Measurements from ENCODE around the gene RBL1. TPM values are rescaled to one million over a fixed set of nuclear protein-coding genes. Genes with fewer than 3 reads are reported as not detected.

RBL1 gene
- total RNA-seq, 3 donors from 2014 or later, result 5.8 to 7.6 (median 6.6) TPM

DNA sequence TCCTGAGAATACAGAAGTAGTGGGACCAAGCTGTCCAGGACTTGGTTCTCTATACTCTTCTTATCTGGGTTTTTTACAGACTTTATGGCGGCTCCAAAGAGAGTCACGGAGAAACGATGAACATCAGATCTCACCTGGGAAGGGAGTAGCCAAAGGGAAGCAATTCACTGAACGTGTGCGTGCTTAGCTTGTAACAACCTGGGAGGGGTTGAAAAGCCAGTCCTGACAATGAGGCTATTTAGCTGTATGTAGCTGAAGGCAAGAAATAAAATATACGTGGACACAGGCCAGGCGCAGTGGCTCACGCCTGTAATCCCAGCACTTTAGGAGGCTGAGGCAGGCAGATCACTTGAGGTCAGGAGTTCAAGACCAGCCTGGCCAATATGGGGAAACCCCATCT, 18.2 kb upstream of the RBL1 start:
- Histone ChIP-seq H3K4me3 (no peak overlapping the region), H3K9me3 (no peaks in the 10 kb centered on the region), H3K4me1 (ENCODE audit: low read depth) (no peaks in the 10 kb centered on the region), H3K36me3 (ENCODE audit: low read depth) (no peaks in the 10 kb centered on the region)
- peak in 2 of 3 donors; percentile 36 to 57 for DNase-seq
- intact Hi-C loops (cut with DNase I, micrococcal nuclease), result no loop called here
- TF ChIP-seq, protein P1, sequence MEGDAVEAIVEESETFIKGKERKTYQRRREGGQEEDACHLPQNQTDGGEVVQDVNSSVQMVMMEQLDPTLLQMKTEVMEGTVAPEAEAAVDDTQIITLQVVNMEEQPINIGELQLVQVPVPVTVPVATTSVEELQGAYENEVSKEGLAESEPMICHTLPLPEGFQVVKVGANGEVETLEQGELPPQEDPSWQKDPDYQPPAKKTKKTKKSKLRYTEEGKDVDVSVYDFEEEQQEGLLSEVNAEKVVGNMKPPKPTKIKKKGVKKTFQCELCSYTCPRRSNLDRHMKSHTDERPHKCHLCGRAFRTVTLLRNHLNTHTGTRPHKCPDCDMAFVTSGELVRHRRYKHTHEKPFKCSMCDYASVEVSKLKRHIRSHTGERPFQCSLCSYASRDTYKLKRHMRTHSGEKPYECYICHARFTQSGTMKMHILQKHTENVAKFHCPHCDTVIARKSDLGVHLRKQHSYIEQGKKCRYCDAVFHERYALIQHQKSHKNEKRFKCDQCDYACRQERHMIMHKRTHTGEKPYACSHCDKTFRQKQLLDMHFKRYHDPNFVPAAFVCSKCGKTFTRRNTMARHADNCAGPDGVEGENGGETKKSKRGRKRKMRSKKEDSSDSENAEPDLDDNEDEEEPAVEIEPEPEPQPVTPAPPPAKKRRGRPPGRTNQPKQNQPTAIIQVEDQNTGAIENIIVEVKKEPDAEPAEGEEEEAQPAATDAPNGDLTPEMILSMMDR (IDR thresholded peaks at IDR 0.05), result no peak
- ATAC-seq, result peak; percentile 93

DNA sequence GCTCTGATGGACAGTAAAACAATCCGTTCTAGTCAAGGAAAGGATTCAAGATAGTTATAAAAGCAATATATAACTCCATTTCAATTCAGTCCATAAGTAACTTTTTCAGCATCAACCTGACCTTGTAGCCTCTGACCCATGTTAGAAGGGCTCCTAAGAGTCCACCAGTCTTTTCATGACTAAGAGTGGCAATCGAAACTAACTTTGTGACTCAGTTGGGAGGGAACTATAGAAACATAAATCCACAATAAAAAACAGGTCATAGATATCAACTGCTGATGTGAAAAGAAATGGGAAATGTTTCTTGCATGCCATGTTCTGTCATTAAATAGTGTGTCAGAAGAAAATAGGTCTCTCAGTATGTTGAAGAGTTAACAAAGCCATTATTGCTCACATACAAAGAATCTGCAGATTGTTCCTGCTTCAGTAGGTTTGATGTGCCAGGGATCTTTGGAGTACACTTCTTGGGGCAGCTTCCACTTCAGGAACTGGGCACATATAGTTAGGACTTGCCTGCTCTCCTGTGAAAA, 16.2 kb upstream of the RBL1 start:
- intact Hi-C loops (cut with DNase I, micrococcal nuclease), result no loop called here
- H3K36me3 ChIP-seq (ENCODE audit: low read depth), result no peaks in the 10 kb centered on the region
- ATAC-seq (peak; percentile 54), DNase-seq (no peak)
- TF ChIP-seq, protein P1 (IDR thresholded peaks at IDR 0.05), result no peak
- H3K9me3 ChIP-seq, result no peaks in the 10 kb centered on the region
- H3K4me1 ChIP-seq (ENCODE audit: low read depth), result no peaks in the 10 kb centered on the region
- H3K4me3 ChIP-seq, result no peak overlapping the region

DNA sequence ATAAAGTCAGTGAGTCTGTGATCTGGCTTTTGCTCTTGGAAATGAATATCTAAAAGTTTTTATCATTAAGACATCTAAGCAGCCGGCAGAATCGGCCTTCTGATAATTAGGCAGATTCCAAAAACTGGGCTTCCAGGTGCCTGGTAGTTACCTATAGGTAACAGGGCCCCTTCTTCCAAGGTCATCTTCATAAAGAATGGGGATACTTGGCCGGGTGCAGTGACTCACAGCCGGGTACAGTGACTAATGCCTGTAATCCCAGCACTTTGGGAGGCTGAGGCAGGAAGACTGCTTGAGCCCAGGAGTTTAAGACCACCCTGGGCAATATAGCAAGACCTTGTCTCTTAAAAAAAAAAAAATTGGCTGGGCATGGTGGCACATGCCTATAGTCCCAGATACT, 12.9 kb upstream of the RBL1 start:
- Histone ChIP-seq H3K4me3 (no peak overlapping the region), H3K4me1 (ENCODE audit: low read depth) (no peaks in the 10 kb centered on the region), H3K9me3 (no peaks in the 10 kb centered on the region), H3K36me3 (ENCODE audit: low read depth) (no peaks in the 10 kb centered on the region)
- DNase-seq (no peak), ATAC-seq (no peak)
- intact Hi-C loops (cut with DNase I, micrococcal nuclease), result no loop called here
- TF ChIP-seq, protein P1 (IDR thresholded peaks at IDR 0.05), result no peak

DNA sequence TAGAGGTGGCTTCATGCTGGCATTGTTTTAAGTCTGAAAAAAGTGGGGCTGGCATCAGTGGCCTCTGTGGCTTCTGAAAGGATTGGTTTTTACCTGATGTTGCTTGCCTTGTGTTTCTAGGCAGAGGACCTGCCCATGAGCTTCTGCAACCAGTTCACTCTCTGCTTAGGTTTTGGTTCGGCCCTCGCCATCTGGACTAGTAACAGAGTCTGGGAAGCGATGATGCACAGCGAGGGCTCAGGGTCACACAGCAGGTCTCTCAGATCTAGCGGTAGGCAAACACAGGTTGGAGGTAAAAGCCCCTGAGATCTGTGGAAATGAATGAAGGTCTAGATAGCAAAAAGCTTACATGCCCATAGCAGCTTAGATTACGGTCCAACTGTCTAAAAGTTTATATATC, 6.8 kb upstream of the RBL1 start:
- intact Hi-C loops (cut with DNase I, micrococcal nuclease), result no loop called here
- Histone ChIP-seq H3K36me3 (ENCODE audit: low read depth) (no peaks in the 10 kb centered on the region), H3K9me3 (no peaks in the 10 kb centered on the region), H3K4me3 (no peak overlapping the region), H3K4me1 (ENCODE audit: low read depth) (no peaks in the 10 kb centered on the region)
- ATAC-seq (no peak), DNase-seq (no peak)
- TF ChIP-seq, protein P1 (IDR thresholded peaks at IDR 0.05), result no peak

DNA sequence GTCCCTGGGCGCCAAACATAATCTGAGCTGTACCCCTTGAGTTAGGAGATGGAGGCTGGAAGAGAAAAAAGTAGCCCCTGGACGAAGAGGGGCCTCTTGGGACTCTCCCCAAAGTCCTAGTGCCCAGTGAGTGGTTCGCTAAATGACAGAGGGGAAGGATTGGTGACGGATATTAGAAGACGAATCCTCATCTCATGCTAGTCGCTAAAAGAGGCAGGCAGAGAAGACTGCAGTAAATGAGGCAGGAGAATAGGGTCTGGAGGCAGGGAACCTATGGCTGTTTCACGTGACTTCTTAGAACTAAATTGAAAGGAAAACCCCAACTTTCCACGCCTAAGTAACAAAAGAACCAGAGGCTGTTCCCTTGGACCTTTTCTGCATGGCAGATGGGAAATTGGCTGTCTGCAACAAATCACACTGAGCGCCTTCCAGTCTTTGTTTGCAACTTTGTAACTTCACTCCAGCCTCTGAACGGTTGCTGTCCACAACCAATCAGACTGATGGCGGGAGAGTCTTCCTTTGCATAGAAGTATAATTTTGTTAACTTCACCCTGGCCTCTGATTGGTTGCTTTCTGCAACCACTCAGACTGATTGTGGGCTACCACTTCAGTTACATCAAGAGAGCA, 731 bp upstream of the RBL1 start:
- intact Hi-C loops (cut with DNase I, micrococcal nuclease), result no loop called here
- no peak overlapping the region for H3K4me3 ChIP-seq

More for the DNA sequence above, 731 bp upstream of the RBL1 start:
- H3K36me3 ChIP-seq (ENCODE audit: low read depth), result no peaks in the 10 kb centered on the region
- TF ChIP-seq, protein P1 (IDR thresholded peaks at IDR 0.05), result no peak
- DNase-seq (no peak), ATAC-seq (no peak)
- peaks cover 8% of the 10 kb centered on the region for H3K4me1 ChIP-seq (ENCODE audit: low read depth)
- H3K9me3 ChIP-seq, result no peaks in the 10 kb centered on the region
